Liver (tissue), 9 donors: Measurements from ENCODE around the gene ELL. TPM values are rescaled to one million over a fixed set of nuclear protein-coding genes. Genes with fewer than 3 reads are reported as not detected.
A peak's percentile ranks its signal among the peaks of the same experiment; 100 is the strongest.

Experiments used
- DNase-seq: peaks from one replicate; pipeline ENCODE4 v3.0.0-alpha.2; 2017; ENCODE audit warnings: low spot score
- H3K27ac ChIP-seq, 2 donors: one replicate each; pipeline ENCODE4 v1.7.0; 2013; ENCODE audit warnings: inconsistent platforms in 2 of 2, low read length in 2 of 2, control low read depth in 1 of 2, low read depth in 1 of 2, mild to moderate bottlenecking in 1 of 2
- H3K27me3 ChIP-seq, 4 donors: one replicate each; pipeline versions ENCODE4 v1.6.1 to v1.7.0; 2013; ENCODE audit warnings: low read length in 3 of 4, inconsistent platforms in 1 of 4, mild to moderate bottlenecking in 1 of 4, moderate library complexity in 1 of 4; ENCODE audit not compliant: control insufficient read depth in 4 of 4, insufficient read depth in 4 of 4
- H3K36me3 ChIP-seq, 4 donors: one replicate each; pipeline versions ENCODE4 v1.6.1 to v1.7.0; 2013; ENCODE audit warnings: low read length in 3 of 4, mild to moderate bottlenecking in 3 of 4, low read depth in 1 of 4, moderate library complexity in 1 of 4; ENCODE audit not compliant: control insufficient read depth in 4 of 4, insufficient read depth in 3 of 4
- H3K4me1 ChIP-seq, 4 donors: one replicate each; pipeline versions ENCODE4 v1.6.1 to v1.7.0; 2013; ENCODE audit warnings: low read length in 3 of 4, mild to moderate bottlenecking in 3 of 4, moderate library complexity in 1 of 4; ENCODE audit not compliant: control insufficient read depth in 4 of 4, insufficient read depth in 4 of 4
- H3K4me3 ChIP-seq, 3 donors: one replicate each; pipeline versions ENCODE4 v1.6.1 to v1.7.0; 2013; ENCODE audit warnings: low read length in 3 of 3, control low read depth in 1 of 3, low read depth in 1 of 3, mild to moderate bottlenecking in 1 of 3
- H3K9ac ChIP-seq, 2 donors: one replicate each; pipeline ENCODE4 v1.7.0; 2013; ENCODE audit warnings: low read length in 2 of 2, mild to moderate bottlenecking in 2 of 2, moderate library complexity in 2 of 2, control low read depth in 1 of 2, low read depth in 1 of 2
- H3K9me3 ChIP-seq, 4 donors: one replicate each; pipeline versions ENCODE4 v1.6.1 to v1.7.0; 2013; ENCODE audit warnings: low read length in 3 of 4; ENCODE audit not compliant: control insufficient read depth in 4 of 4
- CTCF ChIP-seq: fragments of 150-350 bp; IDR thresholded peaks from 2 replicates; pipeline ENCODE4 v1.5.1; 2017; ENCODE audit warnings: improper control_type of control experiment, low read depth, low read length; ENCODE audit not compliant: missing input control
- EGR1 ChIP-seq, 2 donors: IDR thresholded peaks; 2 replicates each; pipeline ENCODE4 v1.6.1; 2016 to 2018; ENCODE audit warnings: antibody characterized with exemption in 2 of 2, low read depth in 2 of 2
- FOXA1 ChIP-seq: IDR thresholded peaks from 2 replicates; pipeline ENCODE4 v1.6.1; 2016; ENCODE audit warnings: antibody characterized with exemption
- FOXA2 ChIP-seq: IDR thresholded peaks from 2 replicates; pipeline ENCODE4 v1.6.1; 2016; ENCODE audit warnings: antibody characterized with exemption
- GABPA ChIP-seq, 2 donors: IDR thresholded peaks in 1 of 2; conservative IDR thresholded peaks in 1 of 2; 2 replicates each; pipeline ENCODE4 v1.6.1; 2016; ENCODE audit warnings: antibody characterized with exemption in 2 of 2, mild to moderate bottlenecking in 1 of 2, moderate library complexity in 1 of 2
- HNF4A ChIP-seq, 2 donors: conservative IDR thresholded peaks; 2 replicates each; pipeline ENCODE4 v1.6.1; 2016; ENCODE audit warnings: antibody characterized with exemption in 2 of 2, mild to moderate bottlenecking in 2 of 2
- HNF4G ChIP-seq: IDR thresholded peaks from 2 replicates; pipeline ENCODE4 v1.6.1; 2016; ENCODE audit warnings: antibody characterized with exemption
- NR2F2 ChIP-seq: IDR thresholded peaks from 2 replicates; pipeline ENCODE4 v1.6.1; 2016; ENCODE audit warnings: antibody characterized with exemption
- RAD21 ChIP-seq, 2 donors: IDR thresholded peaks; 2 replicates each; pipeline ENCODE4 v1.6.1; 2016; ENCODE audit warnings: antibody characterized with exemption in 2 of 2, mild to moderate bottlenecking in 2 of 2
- REST ChIP-seq: IDR thresholded peaks from 2 replicates; pipeline ENCODE4 v1.6.1; 2016; ENCODE audit warnings: antibody characterized with exemption, mild to moderate bottlenecking
- RXRA ChIP-seq, 2 donors: IDR thresholded peaks; 2 replicates each; pipeline ENCODE4 v1.6.1; 2017 to 2018; ENCODE audit warnings: antibody characterized with exemption in 2 of 2, mild to moderate bottlenecking in 1 of 2
- SP1 ChIP-seq: IDR thresholded peaks from 2 replicates; pipeline ENCODE4 v1.6.1; 2018; ENCODE audit warnings: antibody characterized with exemption, mild to moderate bottlenecking
- TAF1 ChIP-seq: conservative IDR thresholded peaks from 2 replicates; pipeline ENCODE4 v1.6.1; 2016; ENCODE audit warnings: antibody characterized with exemption, mild to moderate bottlenecking
- YY1 ChIP-seq: IDR thresholded peaks from 2 replicates; pipeline ENCODE4 v1.6.1; 2016; ENCODE audit warnings: antibody characterized with exemption, mild to moderate bottlenecking
- ZBTB33 ChIP-seq: IDR thresholded peaks from 2 replicates; pipeline ENCODE4 v1.6.1; 2016; ENCODE audit warnings: antibody characterized with exemption
- WGBS: extraction: QIAGEN DNeasy Blood & Tissue Kit; methylation state at CpG from one replicate; pipeline ENCODE4 v1.1.7; 2013; 5-methylcytosine and 5-hydroxymethylcytosine counted together
- polyA plus RNA-seq, 2 donors: library from polyadenylated mRNA; stranded (reverse) in 1 of 2; unstranded in 1 of 2; fragments of 200-250 nt in 1 of 2; fragments of >200 nt in 1 of 2; fragmentation: Nextera tagmentation in 1 of 2; extraction: Ambion mirVana in 1 of 2; gene quantifications; one replicate each; pipeline versions ENCODE4 v1.2.1 to v1.2.3, GENCODE V29; 2013 to 2015
- total RNA-seq, 2 donors: library from RNA; depleted of rRNA; stranded (reverse); fragments of >200 nt; gene quantifications; one replicate each; pipeline ENCODE4 v1.2.3, GENCODE V29; 2014
- TF ChIP-seq, protein P1 (sequence below): IDR thresholded peaks from 2 replicates; pipeline ENCODE4 v1.6.1; 2016; ENCODE audit warnings: antibody characterized with exemption
- TF ChIP-seq, protein P2 (sequence below): IDR thresholded peaks from 2 replicates; pipeline ENCODE4 v1.6.1; 2016; ENCODE audit warnings: antibody characterized with exemption
- donor health status: healthy.
- donor health status: healthy.
- donor health status: healthy.
- donor health status: healthy.
- donor health status: healthy.

ELL gene
- total RNA-seq (10 to 100 TPM in 1 of 2 donors, 1 to 10 TPM in 1; 7.6 to 10.5 TPM), polyA plus RNA-seq (1 to 10 TPM; 4.5 to 5.6 TPM)

- no peak for DNase-seq
- peak within 1 kb of the TSS; percentile 99 to 100 for H3K27ac ChIP-seq
- under 1% methylated on average over 52 of the region's 52 CpGs for WGBS
- H3K27me3 ChIP-seq, result no peaks in the 10 kb centered on the region
- H3K9me3 ChIP-seq, result no peaks in the 10 kb centered on the region
- TF ChIP-seq CTCF (no peak), YY1 (peak; percentile 93)
- H3K9ac ChIP-seq, result peak within 1 kb of the TSS; percentile 89 to 100
- no peaks in the 10 kb centered on the region for H3K36me3 ChIP-seq
- peaks cover 3 to 20% (median 8%) of the 10 kb centered on the region in 4 donors for H3K4me1 ChIP-seq
- peak within 1 kb of the TSS; percentile 93 to 96 (median 95) for H3K4me3 ChIP-seq
Measured at GRCh38 chr19:18521692-18522123, at the start of gene ELL. Gene ELL (minus strand): TSS chr19:18522070. CDS start chr19:18522055, 15 bp downstream.

- no peak overlapping the region for H3K9ac ChIP-seq
- peaks cover 4 to 20% (median 11%) of the 10 kb centered on the region in 4 donors for H3K4me1 ChIP-seq
- no peak for TF ChIP-seq HNF4G
- no peak for TF ChIP-seq RXRA (IDR thresholded peaks at IDR 0.05)
- TF ChIP-seq TAF1, result no peak
- H3K27me3 ChIP-seq, result no peaks in the 10 kb centered on the region
- H3K4me3 ChIP-seq, result no peak overlapping the region
- peaks cover 10 to 47% (median 21%) of the 10 kb centered on the region in 4 donors for H3K36me3 ChIP-seq
- H3K27ac ChIP-seq, result no peak overlapping the region
- H3K9me3 ChIP-seq, result no peaks in the 10 kb centered on the region
- no peak for DNase-seq
- WGBS, result 96% methylated on average over 15 of the region's 15 CpGs
Measured at GRCh38 chr19:18568367-18568766, 46.5 kb upstream of the ELL start.

- TF ChIP-seq, protein P1, sequence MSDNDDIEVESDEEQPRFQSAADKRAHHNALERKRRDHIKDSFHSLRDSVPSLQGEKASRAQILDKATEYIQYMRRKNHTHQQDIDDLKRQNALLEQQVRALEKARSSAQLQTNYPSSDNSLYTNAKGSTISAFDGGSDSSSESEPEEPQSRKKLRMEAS, result no peak
- TF ChIP-seq REST (no peak), GABPA (IDR thresholded peaks at IDR 0.05 in 1 of 2, conservative IDR thresholded peaks at IDR 0.05 in 1 of 2) (no peak), ZBTB33 (no peak), RAD21 (IDR thresholded peaks at IDR 0.05) (no peak), FOXA2 (no peak), HNF4A (conservative IDR thresholded peaks at IDR 0.05) (no peak), SP1 (no peak), EGR1 (IDR thresholded peaks at IDR 0.05; ENCODE audit: low read depth in 2 of 2) (no peak), HNF4G (no peak), TAF1 (no peak), YY1 (no peak), RXRA (IDR thresholded peaks at IDR 0.05) (no peak), CTCF (no peak), NR2F2 (no peak), FOXA1 (no peak)
- TF ChIP-seq, protein P2, sequence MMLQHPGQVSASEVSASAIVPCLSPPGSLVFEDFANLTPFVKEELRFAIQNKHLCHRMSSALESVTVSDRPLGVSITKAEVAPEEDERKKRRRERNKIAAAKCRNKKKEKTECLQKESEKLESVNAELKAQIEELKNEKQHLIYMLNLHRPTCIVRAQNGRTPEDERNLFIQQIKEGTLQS, result no peak
- peaks cover 0 to 8% (median 4%) of the 10 kb centered on the region in 4 donors for H3K4me1 ChIP-seq
- H3K36me3 ChIP-seq, result peaks cover 9 to 53% (median 21%) of the 10 kb centered on the region in 4 donors
- H3K27me3 ChIP-seq, result no peaks in the 10 kb centered on the region
- no peaks in the 10 kb centered on the region for H3K9me3 ChIP-seq
- no peak for DNase-seq
- H3K9ac ChIP-seq, result no peak overlapping the region
- H3K4me3 ChIP-seq, result no peak overlapping the region
- no peak overlapping the region for H3K27ac ChIP-seq
- WGBS, result 96% methylated on average over 8 of the region's 8 CpGs
Measured at GRCh38 chr19:18566953-18567352, 45.1 kb upstream of the ELL start.
